Hematopoietic multipotent progenitor cell treated with erythropoietin and hydrocortisone succinate and interleukin-3 and kit ligand, for 6 days (in vitro differentiated cells): Measurements from ENCODE around the gene TRPM2.

ENCODE experiments used
- DNase-seq: peaks from one replicate; pipeline ENCODE4 v3.0.0-alpha.2; 2015

TRPM2 gene

DNA sequence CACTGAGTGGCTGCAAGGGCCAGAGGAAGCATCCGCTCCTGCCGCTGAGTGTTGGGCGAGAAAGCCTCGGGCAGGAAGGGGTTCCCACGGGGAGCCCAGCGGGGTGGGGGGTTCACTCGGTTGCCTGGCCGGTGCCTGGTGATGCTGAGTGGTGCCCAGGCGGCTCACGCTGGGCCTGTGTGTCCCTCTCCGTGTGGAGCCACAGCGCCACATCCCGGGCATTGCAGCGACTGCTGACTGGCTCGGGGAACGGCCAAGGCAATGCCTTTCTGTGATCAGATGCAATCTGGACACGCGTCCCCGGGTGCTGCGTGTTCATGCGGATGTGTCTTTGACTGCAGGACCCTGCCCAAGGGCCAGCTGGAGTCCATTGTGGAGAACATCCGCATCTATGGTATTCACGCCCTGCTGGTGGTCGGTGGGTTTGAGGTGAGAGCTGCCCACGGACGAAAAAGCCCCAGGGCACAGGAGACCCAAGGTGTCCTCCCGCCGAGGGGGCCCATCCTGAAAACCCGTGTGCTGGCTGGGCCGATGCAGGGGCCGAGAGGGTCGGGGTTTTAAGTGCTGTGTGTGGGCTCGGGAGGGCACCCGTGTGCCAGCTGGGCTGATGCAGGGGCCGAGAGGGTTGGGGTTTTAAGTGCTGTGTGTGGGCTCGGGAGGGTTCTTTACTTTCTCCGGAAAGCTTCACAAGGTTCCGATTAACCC is 30.6 kb upstream of the TRPM2 start:
- DNase-seq: no peak

GRCh38 chr21:44323591-44323990 is 29.8 kb upstream of the TRPM2 start:
- no peak for DNase-seq

DNA sequence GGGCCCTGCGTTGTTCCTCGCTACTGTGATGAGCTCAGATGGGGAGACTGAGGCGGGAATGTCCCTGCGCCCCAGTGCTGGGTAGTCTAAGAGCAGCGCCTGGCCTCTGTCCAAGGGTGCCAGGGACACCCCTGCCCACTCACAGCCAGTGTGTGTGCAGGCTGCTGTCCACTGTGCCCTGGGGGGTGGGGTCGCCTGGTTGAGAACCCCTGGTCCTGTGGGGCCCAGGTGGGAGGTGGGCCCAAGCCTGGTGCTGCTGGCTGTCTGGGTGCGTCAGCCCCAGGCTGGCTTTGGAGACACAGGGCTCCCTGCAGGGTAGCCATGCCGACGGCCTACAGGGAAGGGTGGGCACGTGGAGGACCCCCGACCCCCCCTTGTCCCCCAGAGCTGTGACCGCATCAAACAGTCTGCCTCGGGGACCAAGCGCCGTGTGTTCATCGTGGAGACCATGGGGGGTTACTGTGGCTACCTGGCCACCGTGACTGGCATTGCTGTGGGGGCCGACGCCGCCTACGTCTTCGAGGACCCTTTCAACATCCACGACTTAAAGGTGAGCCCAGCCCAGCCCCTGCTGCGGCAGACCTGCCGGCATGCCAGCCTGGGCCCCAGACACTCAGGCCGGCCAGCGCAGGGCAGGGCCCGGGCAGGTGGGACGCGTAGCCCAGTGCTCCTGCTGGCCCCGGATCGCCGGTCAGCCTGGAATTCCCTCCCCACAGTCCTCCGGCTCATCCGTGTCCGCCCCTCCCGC is 29.1 kb upstream of the TRPM2 start:
- DNase-seq: no peak

DNA sequence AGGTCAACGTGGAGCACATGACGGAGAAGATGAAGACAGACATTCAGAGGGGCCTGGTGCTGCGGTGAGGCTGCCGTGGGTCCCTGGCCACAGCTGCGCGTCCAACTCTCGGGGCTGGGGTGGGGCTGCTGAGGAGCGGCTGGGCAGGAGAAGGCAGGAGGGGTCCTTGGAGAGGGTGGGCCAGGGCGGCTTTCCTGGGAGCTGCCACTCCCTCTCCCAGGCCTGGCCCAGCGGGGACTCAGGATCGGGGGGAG is 28.6 kb upstream of the TRPM2 start:
- no peak for DNase-seq

GRCh38 chr21:44325386-44326271 is 27.8 kb upstream of the TRPM2 start:
- DNase-seq: no peak

- no peak for DNase-seq
These were observed 27.2 kb upstream of the TRPM2 start for GRCh38 chr21:44326272-44326647.

- DNase-seq: no peak
These were observed 26.5 kb upstream of the TRPM2 start for GRCh38 chr21:44326716-44327602.

DNA sequence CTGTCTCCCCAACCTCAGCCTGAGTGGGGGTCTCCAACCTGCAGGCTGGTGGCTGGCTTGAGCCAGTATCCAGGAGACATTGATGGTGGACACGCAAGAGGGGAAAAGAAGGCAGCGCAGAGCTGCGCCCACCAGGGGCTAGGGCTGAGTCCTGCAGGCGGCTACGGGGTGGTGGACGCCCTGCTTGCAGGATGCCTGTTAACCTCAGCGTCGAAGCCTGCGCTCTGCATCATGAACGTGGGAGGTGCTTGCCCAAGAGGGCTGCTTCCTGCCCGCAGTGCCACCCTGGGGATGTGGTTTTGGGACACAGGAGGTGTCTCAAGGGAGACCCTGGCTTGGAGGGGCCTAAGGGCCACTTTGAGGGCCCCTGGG is 25.8 kb upstream of the TRPM2 start:
- DNase-seq: no peak

DNA sequence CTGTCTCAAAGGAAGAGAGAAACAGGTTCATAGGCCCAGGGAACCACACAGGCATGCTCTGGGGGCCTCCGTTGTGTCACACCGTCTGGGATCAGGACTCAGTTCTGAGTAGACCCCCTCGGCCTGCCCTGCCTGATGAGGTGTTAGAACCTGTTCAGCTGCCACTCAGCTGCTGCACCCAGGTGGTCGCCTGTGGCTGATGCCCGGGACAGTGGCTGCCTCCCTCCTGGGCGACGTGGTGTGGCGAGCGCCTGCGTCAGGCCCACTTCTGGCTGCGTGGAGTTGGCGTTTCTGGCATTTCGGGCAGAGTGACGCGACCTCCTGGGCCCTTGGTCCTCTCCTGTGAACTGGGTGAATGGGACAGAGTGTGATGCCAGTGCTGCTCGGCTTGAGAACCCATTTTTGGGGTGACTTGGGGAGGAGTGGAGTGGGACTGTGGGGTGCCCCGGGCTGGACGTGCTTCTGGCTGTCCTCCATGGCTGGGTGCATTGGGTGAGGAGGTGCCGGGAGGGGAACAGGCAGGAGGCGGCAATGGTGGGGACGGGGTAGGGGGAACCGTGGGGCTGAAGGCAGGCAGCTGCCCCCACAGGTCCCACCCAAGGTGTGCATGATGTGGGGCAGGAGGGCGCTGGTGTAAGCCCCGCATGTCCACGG is 25.1 kb upstream of the TRPM2 start:
- no peak for DNase-seq

DNA sequence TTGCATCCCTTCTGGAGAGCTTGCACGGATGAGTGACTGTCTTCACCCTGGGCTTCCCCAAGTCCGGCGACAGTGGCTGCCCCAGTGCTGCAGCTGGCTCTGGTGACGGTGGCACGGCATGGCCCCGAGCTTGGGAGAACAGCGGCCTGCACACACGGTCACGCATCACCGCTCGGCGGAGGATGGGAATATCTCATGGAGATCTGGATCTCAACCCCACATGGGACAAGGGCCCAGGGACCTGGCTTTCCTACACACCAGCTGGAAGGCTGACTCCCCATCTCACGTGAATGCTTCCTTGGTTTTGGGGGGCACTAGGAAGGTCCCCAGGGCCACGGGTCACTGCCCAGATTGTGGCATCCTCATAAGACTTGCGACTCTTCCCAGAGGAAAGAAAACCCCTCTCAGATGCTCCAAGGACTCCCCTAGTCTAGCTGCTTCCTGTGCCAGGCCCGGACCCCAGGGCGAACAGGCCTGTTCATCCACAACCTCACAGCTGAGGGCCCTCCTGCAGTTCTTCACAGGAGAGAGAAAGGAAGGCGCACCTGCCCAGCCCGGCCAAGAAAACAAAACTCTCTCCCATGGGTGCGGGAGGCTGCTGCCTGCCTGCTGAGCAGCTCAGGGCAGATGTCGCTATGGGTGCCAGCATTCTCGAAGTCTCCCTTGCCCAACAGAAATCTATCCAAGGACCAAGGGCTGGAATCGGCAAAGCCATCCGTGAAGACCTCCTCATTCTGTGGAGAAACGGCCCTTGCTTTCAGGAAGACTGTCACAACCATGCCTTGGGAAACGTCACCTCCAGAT is 24.1 kb upstream of the TRPM2 start:
- DNase-seq: no peak

DNA sequence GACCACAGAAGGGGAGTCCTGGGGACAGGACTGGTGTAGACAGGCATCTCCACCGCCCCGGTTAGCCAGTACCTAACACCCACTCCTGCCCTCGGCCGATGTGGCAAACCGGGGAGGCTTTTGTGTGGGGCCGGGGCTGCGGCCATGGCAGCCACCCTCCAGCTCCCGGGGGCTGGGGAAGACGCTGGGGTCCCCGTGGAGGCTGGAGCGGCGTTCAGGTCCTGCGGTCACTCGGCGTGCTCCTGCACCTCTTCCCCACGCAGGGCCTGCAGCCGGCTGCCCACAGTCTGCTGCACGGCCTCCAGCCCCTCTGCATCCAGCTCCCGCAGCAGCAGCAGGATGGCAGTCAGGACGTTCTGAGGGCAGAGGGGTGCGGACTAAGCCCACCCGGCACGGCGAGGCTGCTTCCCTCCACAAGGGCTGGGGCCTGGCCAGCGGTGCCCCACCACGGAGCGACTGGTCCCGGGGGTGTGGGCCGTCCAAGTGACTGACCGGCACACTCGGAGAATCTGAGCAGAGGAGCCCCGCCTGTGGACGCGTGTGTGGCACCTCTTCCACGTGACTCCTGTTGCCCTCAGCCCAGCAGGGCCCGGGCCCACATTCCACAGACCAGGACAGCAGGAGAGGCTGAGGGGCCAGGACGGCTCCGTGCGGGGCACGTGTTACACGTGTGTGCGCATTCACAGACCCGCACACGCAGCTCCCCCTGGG is 23.3 kb upstream of the TRPM2 start:
- DNase-seq: no peak

- no peak for DNase-seq
These were observed 22.7 kb upstream of the TRPM2 start for GRCh38 chr21:44330698-44331097.

DNA sequence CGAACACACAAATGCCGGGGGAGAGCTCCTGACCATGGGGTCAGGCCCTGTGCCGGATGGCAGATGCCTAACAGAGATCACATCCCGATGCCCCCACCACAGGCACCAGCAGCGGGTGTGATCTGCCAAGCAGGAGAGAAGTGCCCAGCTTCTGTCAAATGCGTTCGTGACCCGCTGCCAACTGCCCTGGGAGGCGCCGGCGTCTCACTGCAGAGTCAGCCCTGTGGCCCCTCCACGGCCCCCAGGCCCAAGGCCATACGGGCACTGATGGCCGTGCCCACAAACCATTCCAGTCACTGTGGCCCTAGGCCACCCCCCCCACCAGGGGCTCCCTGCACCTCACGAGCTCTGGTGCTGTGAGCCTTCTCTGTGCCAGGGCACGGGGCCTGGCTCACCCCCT is 22.2 kb upstream of the TRPM2 start:
- DNase-seq: no peak

GRCh38 chr21:44331650-44332307 is 21.6 kb upstream of the TRPM2 start:
- no peak for DNase-seq

GRCh38 chr21:44332383-44332782 is 21.0 kb upstream of the TRPM2 start:
- DNase-seq: no peak

GRCh38 chr21:44332965-44333364 is 20.5 kb upstream of the TRPM2 start:
- no peak for DNase-seq

GRCh38 chr21:44333509-44334328 is 19.7 kb upstream of the TRPM2 start:
- DNase-seq: no peak

GRCh38 chr21:44334329-44335030 is 18.9 kb upstream of the TRPM2 start:
- no peak for DNase-seq
